ENCODE results near the gene CA12.

DNA sequence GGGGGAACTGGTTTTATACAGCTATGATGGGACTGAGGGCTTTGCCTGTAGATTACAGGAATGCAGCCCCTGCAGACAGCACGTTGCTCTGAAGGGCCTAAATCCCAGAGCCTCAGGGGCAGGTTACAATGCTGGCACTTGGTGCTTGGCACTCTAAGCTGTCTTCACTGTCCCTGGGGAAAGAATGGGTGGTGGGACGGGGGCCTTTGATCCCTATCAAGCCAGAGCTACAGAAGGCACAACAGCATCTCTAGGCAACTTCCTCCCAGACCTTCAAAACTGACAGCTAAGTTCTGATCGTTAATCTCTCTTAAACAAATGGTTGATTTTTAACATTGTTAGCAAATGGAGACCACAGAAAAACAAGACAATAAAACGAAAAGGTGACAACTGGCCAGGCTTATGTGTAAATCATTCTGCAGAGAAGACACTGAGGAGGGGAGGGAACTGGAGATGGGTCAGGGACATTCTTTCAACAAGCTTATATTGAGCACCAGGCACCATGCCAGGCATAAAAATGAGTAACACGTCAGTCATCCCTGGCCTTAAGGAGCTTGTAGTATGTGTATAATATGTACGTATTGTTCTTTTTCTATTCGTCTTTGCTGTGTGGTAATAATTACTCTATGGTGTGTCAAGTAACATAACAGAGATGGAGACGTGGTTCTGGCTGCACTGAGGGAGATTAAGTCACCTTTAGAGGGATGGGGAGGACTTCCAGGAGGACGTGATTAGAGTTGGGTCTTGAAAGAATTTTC is 49.1 kb downstream of the CA12 start:
- TF ChIP-seq, protein P1, sequence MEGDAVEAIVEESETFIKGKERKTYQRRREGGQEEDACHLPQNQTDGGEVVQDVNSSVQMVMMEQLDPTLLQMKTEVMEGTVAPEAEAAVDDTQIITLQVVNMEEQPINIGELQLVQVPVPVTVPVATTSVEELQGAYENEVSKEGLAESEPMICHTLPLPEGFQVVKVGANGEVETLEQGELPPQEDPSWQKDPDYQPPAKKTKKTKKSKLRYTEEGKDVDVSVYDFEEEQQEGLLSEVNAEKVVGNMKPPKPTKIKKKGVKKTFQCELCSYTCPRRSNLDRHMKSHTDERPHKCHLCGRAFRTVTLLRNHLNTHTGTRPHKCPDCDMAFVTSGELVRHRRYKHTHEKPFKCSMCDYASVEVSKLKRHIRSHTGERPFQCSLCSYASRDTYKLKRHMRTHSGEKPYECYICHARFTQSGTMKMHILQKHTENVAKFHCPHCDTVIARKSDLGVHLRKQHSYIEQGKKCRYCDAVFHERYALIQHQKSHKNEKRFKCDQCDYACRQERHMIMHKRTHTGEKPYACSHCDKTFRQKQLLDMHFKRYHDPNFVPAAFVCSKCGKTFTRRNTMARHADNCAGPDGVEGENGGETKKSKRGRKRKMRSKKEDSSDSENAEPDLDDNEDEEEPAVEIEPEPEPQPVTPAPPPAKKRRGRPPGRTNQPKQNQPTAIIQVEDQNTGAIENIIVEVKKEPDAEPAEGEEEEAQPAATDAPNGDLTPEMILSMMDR (conservative IDR thresholded peaks at IDR 0.05 in 1 of 2, IDR thresholded peaks at IDR 0.05 in 1 of 2; ENCODE audit: extremely low read depth in 1 of 2, insufficient read depth in 1 of 2, low read depth in 1 of 2, low read length in 2 of 2) = no peak
- no peak for TF ChIP-seq EZH2 (IDR thresholded peaks at IDR 0.05; ENCODE audit: borderline replicate concordance, low read length)

Measured in mammary epithelial cell (primary cell).